ENCODE data around the gene ZFYVE27. TPM values are rescaled to one million over a fixed set of nuclear protein-coding genes. Genes with fewer than 3 reads are reported as not detected.

The ZFYVE27 gene
- total and polyA plus RNA-seq, 2 of the 4 experiments (the other 2 are of a cell fraction): 13.1 to 22.2 TPM

DNA sequence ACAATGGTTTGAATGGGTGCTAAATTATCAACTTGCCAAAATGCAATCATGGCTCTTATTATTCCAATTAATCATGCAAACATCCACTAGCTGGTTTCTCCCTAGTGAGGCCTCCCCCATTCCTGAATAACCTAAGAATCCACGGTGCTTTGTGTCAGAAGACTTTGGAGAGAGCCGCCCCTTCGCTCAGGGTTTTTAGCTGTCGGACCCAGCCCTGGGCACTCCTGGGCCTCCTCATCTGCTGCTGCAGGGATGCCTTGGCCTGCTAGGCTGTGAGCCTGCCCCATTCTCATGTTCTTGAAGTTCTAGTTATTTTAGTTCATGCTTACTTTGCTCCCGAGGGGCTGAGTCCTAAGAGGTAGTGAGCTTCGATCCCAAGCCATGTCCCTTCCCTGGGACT lies 69.0 kb downstream of the ZFYVE27 start:
- H2BK120ac ChIP-seq (ENCODE audit: low read depth, low read length): no peak overlapping the region
- dilution Hi-C loops (cut with HindIII; ENCODE audit: low sequenced_read_pairs, unreplicated experiment) (no loop called here), intact Hi-C loops (cut with micrococcal nuclease) (no loop called here), in situ Hi-C loops (cut with MboI; ENCODE audit: low sequenced_read_pairs) (no loop called here)
- no peak overlapping the region for H3K27ac ChIP-seq (ENCODE audit: insufficient read depth, low read length)
- no peak overlapping the region for H4K91ac ChIP-seq (ENCODE audit: insufficient read depth, low read depth, low read length)
- no peaks in the 10 kb centered on the region for H3K79me1 ChIP-seq (ENCODE audit: low read depth in 1 of 2, low read length in 2 of 2)
- 63% methylated on average over 5 of the region's 6 CpGs; no CpG with 5 or more reads in 1 of the 2 experiments for WGBS, 2 experiments (ENCODE audit: extremely low coverage in 2 of 2, insufficient read length in 1 of 2)
- no peak for DNase-seq
- no peak overlapping the region for H2BK20ac ChIP-seq (ENCODE audit: low read depth, low read length)
- no peaks in the 10 kb centered on the region for H3K4me1 ChIP-seq (ENCODE audit: control insufficient read depth, insufficient read depth, low read length)
- H4K20me1 ChIP-seq (ENCODE audit: insufficient read depth, low read length): no peaks in the 10 kb centered on the region
- H4K5ac ChIP-seq (ENCODE audit: low read depth, low read length): no peak overlapping the region
- no peaks in the 10 kb centered on the region for H3K9me1 ChIP-seq (ENCODE audit: insufficient read depth, low read length)
- peaks cover 30% of the 10 kb centered on the region for H3K27me3 ChIP-seq (ENCODE audit: control insufficient read depth, insufficient read depth, low read length)
- no TSS peak for BruUV-seq (replicated peaks)
- H2BK15ac ChIP-seq (ENCODE audit: low read depth, low read length): no peak overlapping the region
- H3K14ac ChIP-seq (replicated peaks; ENCODE audit: low read depth, low read length): no peak overlapping the region
- no peak overlapping the region for H3K56ac ChIP-seq (ENCODE audit: extremely low read depth, insufficient read depth, low read length)
- no peak overlapping the region for H3K23ac ChIP-seq (ENCODE audit: low read depth, low read length)
- no peak overlapping the region for H4K8ac ChIP-seq (ENCODE audit: low read depth in 2 of 2, low read length in 2 of 2)
- H2AFZ ChIP-seq (replicated peaks; ENCODE audit: low read length, poor library complexity): no peak overlapping the region
- no peak overlapping the region for H3K9ac ChIP-seq (ENCODE audit: low read depth, low read length)
- TF ChIP-seq FOS (IDR thresholded peaks at IDR 0.05; ENCODE audit: low read depth, low read length) (no peak), CEBPB (IDR thresholded peaks at IDR 0.05; ENCODE audit: low read depth, low read length) (no peak), POLR2A (IDR thresholded peaks at IDR 0.05; ENCODE audit: low read depth, low read length) (no peak), MXI1 (IDR thresholded peaks at IDR 0.05; ENCODE audit: borderline replicate concordance, low read depth, low read length) (no peak), MAZ (IDR thresholded peaks at IDR 0.05; ENCODE audit: borderline replicate concordance, low read depth, low read length) (no peak), RFX5 (IDR thresholded peaks at IDR 0.05; ENCODE audit: low read depth, low read length) (no peak), ELK1 (IDR thresholded peaks at IDR 0.05; ENCODE audit: borderline replicate concordance, low read depth, low read length) (no peak), RAD21 (IDR thresholded peaks at IDR 0.05; ENCODE audit: low read length) (no peak), NFE2L2 (IDR thresholded peaks at IDR 0.05; ENCODE audit: low read depth, low read length) (no peak), BHLHE40 (IDR thresholded peaks at IDR 0.05; ENCODE audit: low read depth, low read length) (no peak), SMC3 (IDR thresholded peaks at IDR 0.05; ENCODE audit: low read depth, low read length) (no peak), CTCF (conservative IDR thresholded peaks at IDR 0.05; ENCODE audit: low read depth, low read length) (no peak)
- TF ChIP-seq, protein P1, sequence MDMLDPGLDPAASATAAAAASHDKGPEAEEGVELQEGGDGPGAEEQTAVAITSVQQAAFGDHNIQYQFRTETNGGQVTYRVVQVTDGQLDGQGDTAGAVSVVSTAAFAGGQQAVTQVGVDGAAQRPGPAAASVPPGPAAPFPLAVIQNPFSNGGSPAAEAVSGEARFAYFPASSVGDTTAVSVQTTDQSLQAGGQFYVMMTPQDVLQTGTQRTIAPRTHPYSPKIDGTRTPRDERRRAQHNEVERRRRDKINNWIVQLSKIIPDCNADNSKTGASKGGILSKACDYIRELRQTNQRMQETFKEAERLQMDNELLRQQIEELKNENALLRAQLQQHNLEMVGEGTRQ (IDR thresholded peaks at IDR 0.05; ENCODE audit: low read depth, low read length): no peak
- no peaks in the 10 kb centered on the region for H3K9me3 ChIP-seq (ENCODE audit: control insufficient read depth, insufficient read depth, low read length)
- POLR2A ChIA-PET (ENCODE audit: unreplicated experiment): no interaction called here
- no peak overlapping the region for H3K4me2 ChIP-seq (ENCODE audit: low read depth, low read length)
- no peak overlapping the region for H2AK5ac ChIP-seq (ENCODE audit: low read depth, low read length)
- H2BK5ac ChIP-seq (ENCODE audit: low read depth, low read length, poor library complexity, severe bottlenecking): no peak overlapping the region
- H3K18ac ChIP-seq (ENCODE audit: low read depth, low read length): no peak overlapping the region
- no peak overlapping the region for H3K4ac ChIP-seq (ENCODE audit: low read depth, low read length)
- CTCF ChIA-PET: interaction anchor here (0.5 kb wide), 1 partner anchor 364 kb away, joined by 3 read pairs; no protein-coding TSS in a partner anchor
- H3K36me3 ChIP-seq (ENCODE audit: control insufficient read depth, insufficient read depth, low read length): no peaks in the 10 kb centered on the region
- H3K4me3 ChIP-seq (ENCODE audit: insufficient read depth, low read depth, low read length): no peak overlapping the region
- no peak for ATAC-seq (ENCODE audit: low read depth)
- no peak overlapping the region for H2AK9ac ChIP-seq (replicated peaks; ENCODE audit: low read depth, low read length, poor library complexity)

Data from IMR-90 (cell line).